ENCODE data around the gene PHAX.
A peak's percentile ranks its signal among the peaks of the same experiment; 100 is the strongest.
"Not testable (repeated sequence)": the region's sequence is repeated elsewhere in the genome, so short reads cannot be mapped to it uniquely, and the experiment has no call there.

Gene PHAX

GRCh38 chr5:126603402-126603991 is 2.8 kb downstream of the PHAX start:
- DNase-seq (ENCODE audit: low read depth): no peak

- DNase-seq (ENCODE audit: low read depth): no peak
Measured at GRCh38 chr5:126605525-126605924, 4.8 kb downstream of the PHAX start.

- no peak for DNase-seq (ENCODE audit: low read depth)
Measured at GRCh38 chr5:126610160-126610559, 9.4 kb downstream of the PHAX start.

- no peak for DNase-seq (ENCODE audit: low read depth)
Measured at GRCh38 chr5:126610616-126611015, 9.9 kb downstream of the PHAX start.

GRCh38 chr5:126613941-126614592 is 13.3 kb downstream of the PHAX start:
- DNase-seq (ENCODE audit: low read depth): no peak

GRCh38 chr5:126615286-126615685 is 14.5 kb downstream of the PHAX start:
- DNase-seq (ENCODE audit: low read depth): no peak

- DNase-seq (ENCODE audit: low read depth): not testable (repeated sequence)
Measured at GRCh38 chr5:126617603-126618002, 16.9 kb downstream of the PHAX start.

GRCh38 chr5:126619781-126620180 is 19.0 kb downstream of the PHAX start:
- peak; percentile 9 for DNase-seq (ENCODE audit: low read depth)

GRCh38 chr5:126624534-126624933 is 23.8 kb downstream of the PHAX start:
- DNase-seq (ENCODE audit: low read depth): peak; percentile 93

GRCh38 chr5:126628102-126628501 is 27.4 kb downstream of the PHAX start:
- DNase-seq (ENCODE audit: low read depth): no peak

GRCh38 chr5:126631920-126632319 is 31.2 kb downstream of the PHAX start:
- no peak for DNase-seq (ENCODE audit: low read depth)

GRCh38 chr5:126633552-126633951 is 32.8 kb downstream of the PHAX start:
- no peak for DNase-seq (ENCODE audit: low read depth)

GRCh38 chr5:126635585-126635984 is 34.8 kb downstream of the PHAX start:
- DNase-seq (ENCODE audit: low read depth): no peak

GRCh38 chr5:126636956-126637355 is 36.2 kb downstream of the PHAX start:
- DNase-seq (ENCODE audit: low read depth): no peak

GRCh38 chr5:126640866-126641265 is 40.1 kb downstream of the PHAX start:
- DNase-seq (ENCODE audit: low read depth): no peak

- no peak for DNase-seq (ENCODE audit: low read depth)
Measured at GRCh38 chr5:126641387-126641786, 40.6 kb downstream of the PHAX start.

- peak; percentile 33 for DNase-seq (ENCODE audit: low read depth)
Measured at GRCh38 chr5:126645132-126645531, 44.4 kb downstream of the PHAX start.

GRCh38 chr5:126647071-126647470 is 46.3 kb downstream of the PHAX start:
- DNase-seq (ENCODE audit: low read depth): no peak

GRCh38 chr5:126648471-126648870 is 47.7 kb downstream of the PHAX start:
- no peak for DNase-seq (ENCODE audit: low read depth)

- not testable (repeated sequence) for DNase-seq (ENCODE audit: low read depth)
Measured at GRCh38 chr5:126649057-126649456, 48.3 kb downstream of the PHAX start.

- not testable (repeated sequence) for DNase-seq (ENCODE audit: low read depth)
Measured at GRCh38 chr5:126649709-126650108, 49.0 kb downstream of the PHAX start.

- DNase-seq (ENCODE audit: low read depth): no peak
Measured at GRCh38 chr5:126650463-126650862, 49.7 kb downstream of the PHAX start.

- DNase-seq (ENCODE audit: low read depth): no peak
Measured at GRCh38 chr5:126651013-126651577, 50.3 kb downstream of the PHAX start.
